SIG-M5 (cell line): Measurements from ENCODE around the gene MAP7D2.

Experiments used
- DNase-seq: peaks from one replicate; lab custom pipeline; 2025; lab: John Stamatoyannopoulos, UW

The MAP7D2 gene

DNA sequence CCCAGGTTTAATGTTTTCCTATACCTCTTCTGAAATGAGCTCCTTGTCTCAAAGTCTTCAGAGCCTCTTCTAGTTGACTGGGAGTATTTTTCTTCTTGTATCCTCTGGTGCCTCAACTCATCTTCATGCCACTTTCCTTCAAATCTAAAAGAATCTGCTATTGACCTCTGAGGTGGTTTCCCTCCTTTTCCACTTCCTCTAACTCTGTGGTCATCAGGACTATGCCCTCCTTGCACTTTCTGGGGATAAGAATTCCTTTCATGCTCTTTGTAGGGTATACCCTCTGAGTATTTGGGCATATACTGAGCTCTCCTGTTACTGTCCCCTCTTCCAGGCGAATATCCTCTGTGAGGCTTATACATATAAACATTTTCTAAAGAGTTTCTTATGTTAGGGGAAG is 150.7 kb downstream of the MAP7D2 start:
- no peak for DNase-seq

DNA sequence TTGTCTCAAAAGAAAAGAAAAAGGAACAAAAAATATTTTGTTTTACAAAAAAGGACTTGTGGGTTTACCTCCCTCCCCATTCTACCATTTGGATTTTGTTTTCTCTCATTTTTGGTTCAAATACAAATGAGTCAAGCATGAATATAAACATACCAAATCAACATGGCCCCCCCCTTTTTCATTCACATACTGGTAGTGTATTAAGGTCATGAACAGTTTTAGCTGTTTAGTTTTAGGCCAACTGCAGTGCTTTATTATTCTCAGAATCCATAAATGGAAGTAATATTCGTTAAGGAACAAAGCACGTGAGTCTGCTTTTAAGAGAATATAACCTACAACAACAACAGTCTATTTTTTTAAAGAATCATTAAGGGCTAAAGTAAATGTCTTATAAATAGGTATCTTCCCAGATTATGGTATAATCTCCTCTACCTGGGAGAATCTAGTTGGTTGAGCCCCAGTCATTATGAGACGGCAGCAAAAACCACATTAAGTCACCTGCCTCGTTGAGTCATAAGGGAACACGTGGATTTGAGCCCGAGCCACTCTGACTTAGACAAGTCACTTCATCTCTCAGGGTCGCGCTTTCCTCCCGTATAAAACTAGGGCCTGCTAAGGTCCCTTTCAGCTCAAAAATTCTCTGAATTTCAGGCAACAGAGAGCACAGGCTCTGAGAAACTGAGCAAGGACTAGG is 152.5 kb downstream of the MAP7D2 start:
- no peak for DNase-seq

DNA sequence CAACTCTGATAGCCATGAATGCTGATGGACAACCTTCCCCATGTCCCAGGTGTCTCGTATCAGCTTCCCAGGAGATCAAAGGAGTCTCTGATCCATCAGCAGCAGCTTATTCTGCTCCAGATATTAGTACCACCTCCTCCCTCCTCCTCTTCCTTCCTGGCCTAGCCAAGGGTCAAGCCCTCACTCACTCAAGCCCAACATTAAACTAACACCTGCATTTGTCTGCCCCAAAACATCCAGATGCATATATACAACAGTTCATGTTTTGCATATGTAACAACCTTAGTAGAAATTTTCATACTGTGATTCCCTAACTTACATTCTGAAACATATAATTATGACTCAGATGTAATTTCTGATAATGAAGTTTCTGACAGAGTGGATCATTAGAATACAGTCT is 155.8 kb downstream of the MAP7D2 start:
- no peak for DNase-seq

GRCh38 chrX:19958552-19959486 is 157.9 kb downstream of the MAP7D2 start:
- DNase-seq: no peak

DNA sequence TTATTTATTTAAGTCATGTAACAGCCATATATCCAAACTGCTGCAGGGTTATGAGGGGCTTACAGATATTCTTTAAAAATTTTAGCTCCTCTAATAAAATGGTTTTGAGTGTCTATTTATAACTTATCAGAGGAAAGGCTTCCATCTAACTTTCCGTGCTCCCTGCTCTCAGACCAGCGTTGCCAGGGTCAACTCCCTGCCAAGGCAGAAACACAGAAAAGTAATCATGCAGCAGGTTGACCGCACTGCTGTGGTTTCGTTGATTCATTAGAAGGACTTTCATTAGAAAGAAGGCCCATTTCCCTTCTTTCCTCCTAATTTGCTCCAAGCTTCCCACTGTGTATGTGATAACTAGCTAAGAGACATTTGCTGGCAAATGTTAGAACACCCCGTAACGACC is 159.8 kb downstream of the MAP7D2 start:
- DNase-seq: no peak
